ENCODE results near the gene GIPC3. TPM values are rescaled to one million over a fixed set of nuclear protein-coding genes. Genes with fewer than 3 reads are reported as not detected.

The GIPC3 gene
- total and polyA plus RNA-seq, 2 of the 8 experiments (the other 6 are each of a cell fraction or from before 2014, with no cell fraction given), result 1.0 to 1.2 TPM

GRCh38 chr19:3605361-3605760 lies 20.1 kb downstream of the GIPC3 start:
- Histone ChIP-seq H4K91ac (replicated peaks; ENCODE audit: insufficient read length, low read length) (no peak overlapping the region), H2AFZ (ENCODE audit: low read length) (no peak overlapping the region), H2AK5ac (ENCODE audit: low read depth, low read length) (peak overlapping the region; percentile 86), H3K27ac (ENCODE audit: low read depth, low read length) (no peak overlapping the region), H2BK15ac (ENCODE audit: low read length) (peak overlapping the region; percentile 99; the same call in 1 of the 2 replicates), H3K56ac (replicated peaks; ENCODE audit: insufficient read length, low read depth, low read length) (no peak overlapping the region), H2BK120ac (replicated peaks; ENCODE audit: low read depth, low read length) (no peak overlapping the region), H3K9ac (replicated peaks in 1 of 4; ENCODE audit: extremely low read depth in 1 of 4, low read depth in 3 of 4, low read length in 3 of 4) (no peak overlapping the region), H3K18ac (ENCODE audit: extremely low read depth, low read length) (no peak overlapping the region), H3K4me1 (replicated peaks in 1 of 4; ENCODE audit: control insufficient read depth in 3 of 4, insufficient read depth in 4 of 4, low read length in 3 of 4) (peaks cover 3 to 14% (median 12%) of the 10 kb centered on the region in 4 experiments), H3K36me3 (ENCODE audit: control insufficient read depth in 2 of 4, insufficient read depth in 4 of 4, low read length in 3 of 4) (no peaks in the 10 kb centered on the region), H2BK5ac (ENCODE audit: low read depth, low read length) (peak overlapping the region; percentile 32; the same call in 1 of the 2 replicates), H2BK20ac (ENCODE audit: low read length) (no peak overlapping the region), H3K23ac (ENCODE audit: insufficient read length) (no peak overlapping the region), H3K27me3 (replicated peaks in 1 of 4; ENCODE audit: control insufficient read depth in 3 of 4, extremely low read depth in 1 of 4, insufficient read depth in 3 of 4, low read length in 3 of 4) (peaks cover 0 to 16% (median 13%) of the 10 kb centered on the region in 4 experiments; a peak in 5 of 7 replicates), H4K5ac (ENCODE audit: insufficient read length, low read depth, low read length) (no peak overlapping the region), H3K14ac (ENCODE audit: insufficient read length) (no peak overlapping the region), H3K4me3 (ENCODE audit: extremely low read depth in 1 of 4, insufficient read depth in 2 of 4, low read depth in 3 of 4, low read length in 4 of 4) (no peak overlapping the region), H3K79me1 (ENCODE audit: low read depth, low read length) (no peaks in the 10 kb centered on the region), H4K8ac (ENCODE audit: extremely low read depth, insufficient read depth, low read length) (no peak overlapping the region), H4K20me1 (replicated peaks in 1 of 2; ENCODE audit: control insufficient read depth in 1 of 2, insufficient read depth in 2 of 2, low read length in 2 of 2) (peaks cover 0 to 8% of the 10 kb centered on the region in 2 experiments), H3K79me2 (ENCODE audit: control insufficient read depth in 1 of 2, insufficient read depth in 2 of 2, low read length in 2 of 2) (no peaks in the 10 kb centered on the region), H3K23me2 (ENCODE audit: low read depth, low read length) (peaks cover 18% of the 10 kb centered on the region; the same call in 1 of the 2 replicates), H3K4me2 (ENCODE audit: insufficient read depth in 1 of 2, low read depth in 2 of 2, low read length in 2 of 2) (peak overlapping the region in 1 of 2 experiments; percentile 83; a peak in 1 of 4 replicates), H3K9me3 (ENCODE audit: insufficient read depth in 2 of 2, low read depth in 1 of 2, low read length in 1 of 2) (no peaks in the 10 kb centered on the region), H2BK12ac (ENCODE audit: low read depth, low read length) (peak overlapping the region; percentile 29; the same call in 1 of the 2 replicates), H3K4ac (replicated peaks; ENCODE audit: insufficient read length, low read depth, low read length) (no peak overlapping the region)
- TF ChIP-seq POLR2AphosphoS5 (IDR thresholded peaks at IDR 0.05; ENCODE audit: low read depth, low read length), result no peak
- no peak for TF ChIP-seq NRF1 (IDR thresholded peaks at IDR 0.05; ENCODE audit: low read depth, low read length)
- no peak for TF ChIP-seq SUZ12 (IDR thresholded peaks at IDR 0.05; ENCODE audit: low read length)
- TF ChIP-seq JUN (IDR thresholded peaks at IDR 0.05; ENCODE audit: low read depth, low read length), result no peak
- no peak for TF ChIP-seq CBX8 (IDR thresholded peaks at IDR 0.05; ENCODE audit: borderline replicate concordance, low read depth, low read length)
- no peak for TF ChIP-seq SP1 (IDR thresholded peaks at IDR 0.05; ENCODE audit: low read depth, low read length)
- TF ChIP-seq MAFK (IDR thresholded peaks at IDR 0.05; ENCODE audit: low read depth, low read length), result no peak
- no peak for TF ChIP-seq TCF12 (IDR thresholded peaks at IDR 0.05; ENCODE audit: low read depth, low read length)
- TF ChIP-seq RAD21 (IDR thresholded peaks at IDR 0.05 in 1 of 2, conservative IDR thresholded peaks at IDR 0.05 in 1 of 2; ENCODE audit: low read depth in 2 of 2, low read length in 2 of 2), result no peak
- no peak for TF ChIP-seq PHF8 (conservative IDR thresholded peaks at IDR 0.05; ENCODE audit: low read depth, low read length)
- TF ChIP-seq RNF2 (IDR thresholded peaks at IDR 0.05; ENCODE audit: borderline replicate concordance, low read depth, low read length, missing control alignments, poor library complexity, severe bottlenecking), result no peak
- no peak for TF ChIP-seq GTF2F1 (IDR thresholded peaks at IDR 0.05; ENCODE audit: borderline replicate concordance, low read depth, low read length)
- no peak for TF ChIP-seq CTBP2 (IDR thresholded peaks at IDR 0.05; ENCODE audit: borderline replicate concordance, insufficient read depth, insufficient read length, low read length)
- ChIA-PET CTCF (ENCODE audit: partially characterized antibody) (interaction anchor here (0.7 to 1.3 kb wide), 4 partner anchors 12 to 1815 kb away, joined by 3 read pairs; partner anchors contain the start of gene GIPC3), POLR2A (ENCODE audit: partially characterized antibody) (interaction anchor here (0.7 kb wide), 1 partner anchor 166 kb away, joined by 4 read pairs; no protein-coding TSS in a partner anchor)
- FAIRE-seq (no peak), DNase-seq (ENCODE audit: low read depth in 1 of 2, low spot score in 2 of 2) (no peak)
- 87% methylated on average over 3 of the region's 3 CpGs; no CpG with 5 or more reads in 1 of the 2 experiments for WGBS, 2 experiments (ENCODE audit: extremely low coverage in 1 of 2, insufficient coverage in 1 of 2, insufficient read length in 1 of 2, insufficient replicate concordance in 2 of 2, low coverage in 1 of 2, low lambda C conversion rate in 2 of 2, missing lambda C conversion rate in 1 of 2)
